Activated CD4-positive, alpha-beta T cell treated with anti-CD3 and anti-CD28 coated beads for 1 hour (primary cell): Measurements from ENCODE around the gene SSBP3.

Experiments
- DNase-seq: peaks from one replicate; pipeline ENCODE4 v3.0.0-alpha.2; 2020

Gene SSBP3

DNA sequence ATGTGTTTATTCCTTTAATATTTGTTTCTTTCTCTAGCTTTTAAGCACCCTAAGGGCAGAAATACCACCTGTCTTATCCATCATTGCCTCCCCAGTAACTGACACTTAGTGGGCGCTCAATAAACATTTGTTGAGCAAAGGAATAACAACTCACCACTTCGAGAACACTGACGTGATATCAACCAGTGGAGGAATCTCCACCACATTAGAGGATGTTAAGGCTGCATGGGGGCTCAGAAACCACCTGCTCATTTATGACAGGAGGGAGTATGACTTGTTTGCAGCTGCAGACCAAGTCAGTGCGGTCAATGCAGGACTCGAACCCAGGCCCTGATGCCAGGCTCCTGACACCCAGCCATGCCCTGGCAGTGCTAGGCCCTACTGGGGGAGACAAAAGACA, 103.6 kb downstream of the SSBP3 start:
- DNase-seq = no peak

DNA sequence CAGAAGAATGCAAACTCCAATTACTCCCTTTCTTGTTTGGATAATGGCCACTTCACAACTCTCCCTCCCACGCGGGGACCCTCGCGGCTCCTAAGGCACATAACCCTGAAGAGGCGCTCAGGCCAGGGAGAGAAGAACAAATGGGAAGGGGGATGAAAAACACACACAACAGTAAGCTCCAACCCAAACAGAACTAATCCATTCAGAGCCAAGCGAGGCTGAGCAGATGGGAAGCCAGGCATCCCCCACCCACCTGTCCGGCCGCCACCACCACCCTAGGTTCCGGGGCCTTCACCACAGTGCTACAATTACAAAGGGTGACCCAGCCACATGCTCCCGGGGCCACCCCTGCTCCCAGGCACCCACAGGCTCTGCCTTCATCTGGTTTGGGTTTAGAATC, 104.7 kb downstream of the SSBP3 start:
- no peak for DNase-seq

DNA sequence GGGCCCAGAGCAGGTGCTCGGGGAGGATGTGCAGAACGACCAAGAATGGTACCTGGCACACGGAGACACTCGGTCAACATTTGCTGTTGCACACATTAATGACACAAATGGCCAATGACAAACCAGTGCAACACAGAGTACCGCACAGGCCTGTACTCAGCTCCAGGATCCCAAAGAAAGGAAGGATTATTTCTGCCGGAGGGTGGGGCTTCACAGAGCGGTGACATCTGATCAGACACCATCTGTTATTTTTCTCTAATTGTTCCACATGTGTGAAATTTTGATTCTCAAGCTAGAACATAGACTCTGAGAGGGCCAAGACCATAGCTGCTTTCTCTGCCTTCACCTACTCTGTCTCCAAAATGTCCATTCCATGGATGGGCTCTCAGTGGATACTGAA, 105.8 kb downstream of the SSBP3 start:
- DNase-seq = no peak

DNA sequence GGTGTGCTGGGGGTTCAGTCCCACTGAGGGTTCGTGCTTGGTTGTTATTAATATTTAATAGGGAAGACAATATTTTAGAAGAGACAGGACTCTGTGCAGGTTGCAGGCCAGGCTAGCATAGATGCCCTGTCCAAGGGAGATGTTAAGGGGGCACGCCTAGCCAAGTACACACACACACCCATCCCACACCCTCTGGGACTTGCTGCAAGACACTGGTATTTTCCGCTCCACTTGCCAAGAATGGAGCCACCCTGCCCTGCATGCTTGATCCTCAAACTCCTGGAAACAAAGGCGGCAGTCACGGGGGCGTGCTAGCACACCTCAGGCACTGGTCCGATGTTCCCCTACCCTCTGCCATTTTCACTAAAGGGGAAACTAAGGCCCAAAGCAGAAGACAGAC, 107.2 kb downstream of the SSBP3 start:
- DNase-seq = no peak

DNA sequence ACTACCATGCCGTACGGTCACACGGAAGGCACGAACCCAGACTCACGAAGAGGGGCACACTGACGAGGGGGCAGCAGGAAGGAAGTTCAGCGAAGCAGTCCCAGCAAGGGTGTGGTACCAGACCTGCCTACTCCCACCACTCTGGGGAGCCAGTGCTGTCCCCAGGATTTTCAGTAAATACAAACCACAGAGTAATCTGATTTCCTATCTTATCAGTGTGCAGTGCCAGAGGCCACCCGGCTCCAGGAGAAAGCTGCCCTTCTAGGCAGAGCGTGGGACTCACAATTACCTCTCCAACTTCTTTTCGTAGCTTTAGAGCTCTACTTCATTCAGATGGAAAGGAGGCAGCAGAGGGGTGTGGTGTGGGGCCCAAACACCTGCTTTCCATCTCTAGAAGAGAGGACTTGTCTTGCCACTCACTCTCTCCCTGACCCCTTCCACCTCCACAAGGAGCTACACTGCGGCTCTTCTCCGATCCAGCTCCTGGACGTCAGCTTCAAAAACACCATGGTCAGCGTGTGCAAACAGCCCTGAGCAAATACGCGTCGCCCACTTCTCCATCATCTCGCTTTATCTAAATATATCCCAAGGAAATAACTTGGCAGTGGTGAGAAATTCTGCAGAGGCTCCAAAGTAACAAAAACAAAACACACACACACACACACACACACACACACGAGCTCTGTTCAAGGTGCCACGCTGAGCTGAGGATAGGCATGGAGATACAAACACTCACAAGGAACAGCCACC, 107.7 kb downstream of the SSBP3 start:
- DNase-seq = no peak

DNA sequence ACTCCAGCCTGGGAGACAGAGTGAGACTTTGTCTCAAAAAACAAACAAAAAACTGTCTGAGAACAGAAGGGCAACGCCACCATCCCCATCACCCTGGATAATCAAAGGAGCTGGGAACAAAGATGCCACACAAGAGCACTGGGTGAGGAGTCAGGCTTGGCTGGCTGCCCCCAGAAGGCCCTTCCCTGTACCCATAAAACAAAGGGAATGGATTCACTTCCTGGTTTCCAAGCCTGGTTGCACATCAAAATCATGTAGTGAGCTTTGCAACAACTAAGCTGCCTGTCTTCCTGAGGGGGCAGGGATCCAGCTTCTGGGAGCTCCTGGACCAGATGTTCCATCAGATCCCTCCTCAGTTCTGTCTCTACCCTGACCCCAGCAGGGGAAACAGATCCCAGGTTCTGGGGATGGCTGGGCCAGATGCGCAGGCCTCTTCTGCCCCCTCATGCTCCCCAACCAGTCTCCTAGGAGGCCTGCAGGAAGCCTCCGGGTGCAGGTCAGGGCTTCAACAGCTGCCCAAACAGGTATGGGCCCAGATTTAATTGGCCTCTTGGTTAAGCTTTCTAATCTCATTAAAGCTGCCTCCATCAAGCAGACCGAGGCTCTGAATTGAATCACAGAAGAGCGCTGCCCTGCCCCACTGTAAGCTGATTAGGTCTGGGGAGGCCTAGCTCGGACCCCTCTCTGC, 108.5 kb downstream of the SSBP3 start:
- no peak for DNase-seq

DNA sequence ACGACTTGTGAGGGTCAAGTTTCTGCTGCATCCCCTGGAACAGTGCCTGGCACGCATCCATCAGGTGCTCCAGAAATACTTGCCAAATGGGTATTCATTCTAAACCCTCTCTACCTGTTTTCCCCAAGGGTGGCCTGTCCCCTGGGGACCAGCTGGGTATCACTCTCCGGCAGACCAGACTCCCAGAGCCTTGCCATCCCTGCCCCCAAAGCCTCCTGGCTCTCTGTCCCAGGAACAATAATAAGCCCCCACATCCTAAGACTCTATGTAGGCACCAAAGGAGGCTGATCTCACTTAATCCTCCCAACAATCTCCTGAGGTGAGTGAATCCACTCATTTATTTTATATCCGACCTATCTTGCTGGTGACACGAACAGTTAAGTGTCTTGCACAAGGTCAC, 109.5 kb downstream of the SSBP3 start:
- DNase-seq = no peak

DNA sequence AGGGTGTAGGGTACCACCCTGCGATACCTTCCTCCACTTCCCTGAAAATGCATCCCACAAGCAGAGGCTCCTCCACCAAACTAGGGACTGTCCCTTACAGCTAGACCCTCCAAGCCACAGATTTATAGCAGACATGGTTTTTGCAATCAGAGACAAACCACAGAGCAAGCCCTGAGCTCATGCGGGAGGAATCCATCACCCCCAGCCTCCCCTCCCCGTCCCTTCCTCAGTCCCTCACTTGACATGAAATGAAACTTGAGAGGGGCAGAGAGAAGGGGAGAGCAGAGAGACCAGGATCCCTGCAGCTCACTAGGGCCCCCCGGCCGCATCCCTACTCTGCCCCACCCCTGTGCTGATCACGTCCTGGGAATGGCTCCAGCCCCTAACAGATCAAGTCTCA, 111.3 kb downstream of the SSBP3 start:
- DNase-seq = no peak

DNA sequence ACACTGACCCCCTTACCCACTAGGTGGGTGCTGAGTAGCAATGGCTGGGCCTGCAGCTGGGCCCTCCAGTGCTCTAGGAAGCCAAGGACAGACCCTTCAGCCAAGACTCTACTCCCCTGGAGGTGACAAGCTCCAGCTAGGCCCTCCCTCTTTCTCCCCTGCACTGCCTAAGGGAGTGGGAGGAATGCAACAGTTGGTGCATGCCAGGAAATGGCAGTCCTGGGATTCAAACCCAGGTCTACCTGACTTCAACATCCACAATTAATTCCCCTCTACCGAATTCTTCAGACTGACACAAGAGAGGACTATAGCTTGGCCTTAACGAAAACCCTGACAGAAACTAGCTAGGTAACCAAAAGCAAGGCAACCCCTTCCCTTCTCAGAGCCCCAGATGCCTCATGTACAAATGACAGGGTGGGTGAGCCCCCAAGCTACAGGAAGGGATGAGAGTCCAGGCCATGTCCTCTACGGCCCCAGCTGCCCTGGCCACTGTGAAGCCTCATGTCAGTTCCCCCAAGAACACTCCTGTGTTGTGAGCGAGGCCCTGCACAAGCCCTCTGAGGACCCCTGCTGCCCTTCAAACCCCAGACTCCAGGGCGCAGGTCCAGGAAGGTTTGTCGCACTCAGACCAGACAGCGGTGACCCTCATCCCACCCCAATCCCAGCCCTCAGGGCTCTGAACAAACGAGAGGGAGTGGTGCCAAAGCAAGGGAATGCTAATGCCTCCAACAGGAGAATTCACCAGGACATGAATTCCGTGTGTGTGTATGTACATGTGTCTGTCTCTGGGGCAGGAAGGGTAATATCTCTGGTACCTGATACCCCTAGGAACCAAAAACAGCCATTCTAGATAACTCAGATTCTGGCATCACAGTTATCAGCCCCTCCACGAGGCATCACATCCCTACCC, 113.9 kb downstream of the SSBP3 start:
- no peak for DNase-seq

DNA sequence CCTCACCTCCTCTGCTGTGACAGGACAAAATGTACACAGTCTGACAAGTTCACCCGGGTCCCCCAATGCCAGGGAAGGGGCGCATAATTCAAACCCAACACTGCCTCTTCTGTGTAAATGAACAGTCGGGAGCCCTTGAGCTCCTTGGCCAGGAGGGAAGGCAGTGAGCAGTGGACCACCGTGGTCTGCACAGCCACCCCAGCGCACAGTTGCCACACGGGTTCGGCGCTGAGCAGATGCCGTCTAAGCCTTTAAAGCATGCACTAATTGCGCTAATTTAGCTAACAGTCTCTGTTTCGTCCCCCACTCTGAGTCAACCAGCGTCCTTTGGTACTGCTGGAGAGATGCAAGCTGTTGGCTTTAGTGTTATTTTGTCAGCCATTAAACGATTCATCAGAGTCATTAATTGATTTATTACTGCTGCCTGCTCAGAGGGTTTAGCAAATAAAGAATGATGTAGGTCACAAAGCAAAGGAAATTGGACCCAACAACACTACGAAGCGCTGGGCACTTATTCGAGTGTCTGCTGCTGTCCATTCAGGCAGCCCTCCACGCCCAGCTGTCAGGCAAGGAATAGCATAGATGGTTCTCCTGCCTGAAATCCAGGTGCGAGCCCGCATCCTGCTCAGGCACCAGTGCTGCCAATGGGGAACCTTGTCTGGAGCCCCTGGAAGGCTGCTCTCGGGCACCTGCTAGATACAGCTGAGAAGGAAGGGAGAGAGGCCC, 114.8 kb downstream of the SSBP3 start:
- DNase-seq = no peak

DNA sequence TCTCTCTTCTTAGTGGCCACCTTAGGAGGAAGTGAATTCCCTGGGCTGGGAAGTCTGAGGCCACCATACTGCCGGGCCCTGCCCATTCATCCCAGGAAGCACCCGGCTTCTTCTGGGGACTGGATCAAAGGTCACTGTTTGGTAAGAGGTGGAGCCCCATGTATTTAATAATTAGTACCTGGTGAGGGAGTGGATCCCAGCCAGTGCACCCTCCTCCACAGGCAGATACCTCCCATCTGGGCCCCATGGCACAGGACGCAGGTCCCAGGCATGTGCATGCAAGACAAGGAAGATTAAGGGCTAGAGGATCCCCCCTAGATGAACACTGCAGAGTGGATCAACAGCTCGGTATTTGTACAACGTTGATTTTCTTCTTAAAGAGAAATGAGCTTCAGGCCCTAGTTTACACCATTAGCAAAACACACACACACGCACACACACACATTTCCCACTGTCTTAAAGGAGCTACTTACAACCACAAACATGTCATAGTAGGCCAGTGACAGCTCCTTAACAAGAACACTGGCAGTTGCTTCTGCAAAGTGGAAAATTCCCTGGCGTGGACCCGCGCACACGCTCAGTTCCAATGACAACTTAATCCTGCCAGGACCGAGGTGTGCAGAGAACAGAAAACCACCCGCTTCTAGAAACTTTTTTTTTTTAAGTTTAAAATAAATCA, 115.5 kb downstream of the SSBP3 start:
- DNase-seq = no peak

DNA sequence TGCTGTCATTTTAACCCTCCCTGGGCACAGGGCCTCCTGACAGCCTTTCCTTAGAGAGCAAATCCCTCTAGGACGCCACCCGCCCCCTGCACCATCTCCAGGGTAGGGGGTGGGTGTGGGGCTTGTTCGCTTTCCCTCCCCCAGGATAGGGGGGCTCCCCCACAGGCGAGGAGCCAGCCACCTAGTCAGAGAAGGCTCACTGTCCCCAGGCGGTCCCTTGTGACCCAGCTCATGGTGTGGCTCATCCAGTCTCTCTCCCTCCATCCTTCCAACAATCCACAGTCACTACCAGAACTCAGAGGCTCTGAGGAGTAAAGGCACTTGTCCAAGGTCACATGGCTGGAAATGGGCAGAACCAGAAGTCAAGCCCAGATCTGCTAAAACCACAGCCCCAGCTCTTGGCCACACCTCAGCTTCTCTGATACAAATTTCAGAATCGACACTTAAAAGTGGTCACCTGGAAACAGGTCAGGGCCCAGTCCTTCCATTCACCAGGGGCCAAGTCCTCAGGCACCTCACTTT, 116.4 kb downstream of the SSBP3 start:
- no peak for DNase-seq

DNA sequence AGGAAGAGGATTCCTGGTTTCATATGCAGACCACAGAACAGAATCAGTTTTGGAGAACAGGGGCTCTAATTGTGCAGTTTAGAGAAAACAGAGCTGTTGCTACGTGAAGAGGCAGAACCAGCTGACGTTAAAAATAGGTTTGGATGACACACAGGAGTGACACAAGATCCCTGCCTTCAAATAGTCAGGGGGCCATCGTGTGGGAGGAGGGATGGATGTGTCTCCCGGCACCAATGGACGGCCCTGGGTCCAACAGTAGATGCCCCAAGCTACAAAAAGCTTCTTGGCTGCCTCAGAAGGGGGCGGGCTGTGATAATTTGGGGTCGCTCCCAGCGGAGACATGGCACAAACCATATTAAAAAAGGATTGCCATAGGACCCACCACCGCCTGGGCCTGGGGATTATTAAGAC, 118.4 kb downstream of the SSBP3 start:
- no peak for DNase-seq

DNA sequence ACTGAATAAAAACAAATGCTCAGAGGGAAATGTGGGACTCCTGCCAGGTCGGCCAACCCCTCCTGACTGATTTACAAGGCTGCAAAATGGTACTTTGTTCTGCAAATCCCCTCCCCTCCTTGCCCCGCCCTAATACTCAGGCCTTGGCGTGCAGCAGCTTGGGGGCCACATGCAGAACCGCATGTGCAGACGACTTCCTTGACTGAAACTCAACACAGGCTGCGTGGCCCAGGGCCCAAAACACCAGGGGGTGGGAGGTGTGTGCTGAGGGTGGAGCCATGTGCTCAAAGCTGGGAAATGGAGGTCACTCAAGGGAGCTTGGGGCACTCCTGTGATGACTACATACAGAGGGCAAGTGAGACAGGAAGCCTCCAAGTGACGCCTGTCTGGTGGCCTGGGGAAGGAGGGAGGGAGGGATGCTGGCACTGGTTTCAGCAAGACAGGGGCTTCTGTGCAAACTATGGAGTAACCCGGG, 119.0 kb downstream of the SSBP3 start:
- DNase-seq = peak; percentile 39

DNA sequence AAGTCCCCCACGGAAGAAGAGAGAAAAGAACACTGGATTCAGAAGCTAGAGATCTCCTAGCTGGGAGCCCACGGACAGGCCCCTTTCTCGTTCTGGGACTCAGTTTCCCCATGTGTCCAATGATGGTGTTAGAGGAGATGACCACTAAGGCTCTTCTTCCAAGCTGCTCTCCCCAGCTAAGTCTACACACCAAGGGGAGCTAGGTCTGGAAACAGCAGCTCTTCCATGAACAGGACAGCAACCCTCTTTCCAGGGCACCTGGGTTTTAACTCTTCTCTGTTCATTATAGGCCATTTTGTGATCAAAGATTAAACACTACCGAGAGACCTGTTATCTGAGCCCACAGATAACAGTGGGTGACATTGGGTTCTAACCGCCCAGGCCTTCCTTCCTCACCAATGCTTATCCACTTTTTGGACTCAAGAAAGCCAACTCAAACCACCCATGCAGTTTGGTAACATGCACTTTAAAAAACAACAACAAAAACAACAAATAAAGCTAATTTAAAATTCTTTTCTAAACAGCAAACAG, 120.3 kb downstream of the SSBP3 start:
- no peak for DNase-seq

DNA sequence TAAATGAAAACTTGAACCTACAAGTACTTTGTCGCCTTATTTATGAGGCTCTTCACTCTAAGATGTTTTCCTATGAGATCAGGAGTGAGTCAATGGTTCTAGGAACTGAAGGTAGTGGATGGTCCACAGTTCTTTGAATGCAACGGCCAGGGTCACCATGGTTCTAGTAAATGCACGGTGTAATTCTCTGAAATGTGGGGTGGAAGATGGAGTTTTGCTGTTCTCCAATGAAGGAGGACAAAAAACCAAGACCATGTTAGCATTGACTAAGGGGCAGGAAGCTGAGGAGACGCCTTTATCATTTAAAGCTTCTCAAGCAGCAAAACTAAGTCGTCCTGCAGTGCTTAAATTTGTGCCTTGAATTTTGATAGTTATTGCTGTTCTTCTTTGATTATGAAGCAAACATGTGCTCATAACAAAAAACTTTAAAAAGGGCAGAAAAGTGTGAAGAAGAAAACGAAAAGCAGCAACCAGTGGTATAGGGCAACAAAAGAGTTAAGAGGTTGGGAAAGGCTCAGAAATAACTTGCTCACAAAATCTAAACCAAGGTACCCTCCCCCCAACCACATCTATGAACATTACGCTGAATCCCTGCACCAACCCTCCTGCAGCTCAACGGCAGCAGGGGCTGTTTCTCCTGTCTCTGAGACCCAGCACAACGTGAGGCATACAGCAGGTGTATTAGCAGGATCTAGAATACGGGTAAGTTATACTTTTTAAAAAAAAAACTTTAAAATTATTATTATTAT, 121.2 kb downstream of the SSBP3 start:
- DNase-seq = peak; percentile 14

DNA sequence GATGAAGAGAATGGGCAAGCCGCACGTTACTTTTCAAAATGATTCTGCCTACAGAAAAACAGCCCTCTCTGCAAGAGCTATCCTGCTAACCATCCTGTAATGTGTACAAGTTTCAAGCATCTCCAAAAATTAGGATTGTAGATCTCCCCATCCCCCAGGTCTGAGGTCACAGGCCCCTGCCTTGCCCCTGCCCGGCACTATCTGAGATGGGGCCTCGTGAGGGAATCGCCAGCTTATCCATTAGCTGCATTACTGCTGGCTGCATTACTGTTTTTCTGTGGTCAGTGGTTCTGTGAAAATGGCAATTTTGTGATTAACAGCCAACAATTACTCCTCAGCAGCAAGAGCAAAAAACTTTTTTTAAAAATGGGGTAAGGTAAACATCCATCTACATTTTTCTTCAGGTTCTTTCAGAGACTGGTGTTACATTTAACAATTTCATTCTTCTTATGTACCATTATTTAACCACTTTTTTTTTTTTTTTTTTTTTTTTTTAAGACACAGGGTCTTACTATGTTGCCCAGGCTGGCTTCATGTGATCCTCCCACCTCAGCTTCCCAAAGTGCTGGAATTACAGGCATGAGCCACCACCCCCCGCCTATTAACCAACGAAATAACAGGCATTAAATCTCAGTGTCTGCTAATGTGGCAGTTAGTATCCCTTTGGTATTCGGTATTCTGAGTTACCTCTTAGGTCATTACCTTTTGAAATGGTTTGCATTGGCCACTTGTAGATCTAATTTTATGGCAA, 122.4 kb downstream of the SSBP3 start:
- DNase-seq = no peak

DNA sequence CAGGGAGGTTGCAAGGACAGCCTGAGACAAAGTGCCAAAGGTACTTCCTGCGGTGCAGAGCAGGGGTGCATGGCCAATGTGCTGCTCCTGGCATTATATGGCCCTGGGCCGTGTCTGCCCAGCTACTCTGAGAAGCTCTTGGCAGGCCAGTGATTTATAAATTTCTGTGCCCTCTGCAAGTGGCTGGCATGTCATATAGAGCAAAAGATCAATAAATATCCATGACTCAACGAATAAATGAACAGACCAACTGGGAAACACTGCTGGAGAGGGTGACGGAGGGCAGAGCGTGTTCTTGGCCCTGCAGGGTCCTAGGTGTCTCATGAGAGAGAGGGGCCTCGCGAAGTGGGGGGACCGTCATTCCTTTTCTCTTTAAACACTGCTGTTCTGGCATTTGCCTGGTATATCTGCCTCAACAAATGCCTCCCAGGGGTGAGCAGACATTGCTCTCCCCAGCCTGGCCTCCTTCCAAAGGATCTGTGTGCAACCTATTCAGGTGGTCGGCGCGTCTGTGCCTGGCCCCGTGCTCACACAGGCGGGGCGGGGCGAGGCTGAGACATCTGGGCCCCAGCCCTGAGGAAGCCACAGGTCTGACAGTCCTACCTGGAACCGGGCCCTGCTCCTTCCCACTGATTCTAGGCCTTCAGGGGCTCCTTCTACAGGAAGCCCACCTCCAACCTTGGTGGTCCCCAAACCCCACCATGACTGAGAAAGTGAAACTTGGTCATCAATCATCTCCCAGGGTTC, 123.9 kb downstream of the SSBP3 start:
- no peak for DNase-seq

DNA sequence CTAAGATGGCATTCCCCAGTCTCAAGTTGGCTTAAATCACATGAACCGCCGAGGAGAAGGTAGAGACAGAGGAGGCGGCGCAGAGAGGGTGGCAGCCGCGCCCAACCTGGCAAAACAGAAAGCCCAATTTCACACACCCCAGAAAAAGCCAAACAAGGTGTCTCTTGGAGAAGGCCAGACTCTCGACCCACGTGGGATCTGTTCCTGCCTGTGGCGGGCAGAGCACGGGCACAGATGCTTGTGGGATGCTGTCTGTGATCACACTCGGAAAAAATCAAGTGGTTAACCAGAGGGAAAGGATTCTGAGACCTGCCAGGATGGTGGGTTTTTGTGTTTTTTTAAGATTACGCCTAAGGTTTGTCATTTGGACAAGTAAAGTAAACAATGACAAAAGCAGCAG, 125.5 kb downstream of the SSBP3 start:
- DNase-seq = no peak
